ENCODE data around the gene SYTL1.

The SYTL1 gene

GRCh38 chr1:27316860-27317259, 25.0 kb upstream of the SYTL1 start:
- in situ Hi-C loops (cut with MboI; ENCODE audit: low sequenced_read_pairs): no loop called here

GRCh38 chr1:27318136-27318535, 23.7 kb upstream of the SYTL1 start:
- in situ Hi-C loops (cut with MboI; ENCODE audit: low sequenced_read_pairs): no loop called here

GRCh38 chr1:27318596-27318995, 23.2 kb upstream of the SYTL1 start:
- in situ Hi-C loops (cut with MboI; ENCODE audit: low sequenced_read_pairs): no loop called here

- in situ Hi-C loops (cut with MboI; ENCODE audit: low sequenced_read_pairs): no loop called here
Measured at GRCh38 chr1:27321813-27322568, 19.8 kb upstream of the SYTL1 start, which contains the start of gene TMEM222. TSS of gene TMEM222 (plus strand) at chr1:27322163. CDS start at chr1:27322198, 35 bp downstream.

- in situ Hi-C loops (cut with MboI; ENCODE audit: low sequenced_read_pairs): no loop called here
Measured at GRCh38 chr1:27322569-27323240, 19.1 kb upstream of the SYTL1 start.

GRCh38 chr1:27325286-27325685, 16.5 kb upstream of the SYTL1 start:
- in situ Hi-C loops (cut with MboI; ENCODE audit: low sequenced_read_pairs): no loop called here

- in situ Hi-C loops (cut with MboI; ENCODE audit: low sequenced_read_pairs): no loop called here
Measured at GRCh38 chr1:27327964-27328363, 13.9 kb upstream of the SYTL1 start.

- in situ Hi-C loops (cut with MboI; ENCODE audit: low sequenced_read_pairs): no loop called here
Measured at GRCh38 chr1:27330786-27331185, 11.0 kb upstream of the SYTL1 start.

GRCh38 chr1:27331426-27331825, 10.4 kb upstream of the SYTL1 start:
- in situ Hi-C loops (cut with MboI; ENCODE audit: low sequenced_read_pairs): no loop called here

GRCh38 chr1:27331922-27332321, 9.9 kb upstream of the SYTL1 start:
- in situ Hi-C loops (cut with MboI; ENCODE audit: low sequenced_read_pairs): no loop called here

- in situ Hi-C loops (cut with MboI; ENCODE audit: low sequenced_read_pairs): no loop called here
Measured at GRCh38 chr1:27332536-27333281, 9.1 kb upstream of the SYTL1 start.

GRCh38 chr1:27333717-27334279, 8.0 kb upstream of the SYTL1 start:
- in situ Hi-C loops (cut with MboI; ENCODE audit: low sequenced_read_pairs): no loop called here

- in situ Hi-C loops (cut with MboI; ENCODE audit: low sequenced_read_pairs): no loop called here
Measured at GRCh38 chr1:27335506-27336422, 6.1 kb upstream of the SYTL1 start.

GRCh38 chr1:27336756-27337155, 5.1 kb upstream of the SYTL1 start:
- in situ Hi-C loops (cut with MboI; ENCODE audit: low sequenced_read_pairs): no loop called here

GRCh38 chr1:27338751-27339150, 3.1 kb upstream of the SYTL1 start:
- in situ Hi-C loops (cut with MboI; ENCODE audit: low sequenced_read_pairs): no loop called here

- in situ Hi-C loops (cut with MboI; ENCODE audit: low sequenced_read_pairs): no loop called here
Measured at GRCh38 chr1:27339213-27339612, 2.6 kb upstream of the SYTL1 start.

- in situ Hi-C loops (cut with MboI; ENCODE audit: low sequenced_read_pairs): no loop called here
Measured at GRCh38 chr1:27342391-27342777, 562 bp downstream of the SYTL1 start.

GRCh38 chr1:27342778-27343638, 1.2 kb downstream of the SYTL1 start:
- in situ Hi-C loops (cut with MboI; ENCODE audit: low sequenced_read_pairs): no loop called here

- in situ Hi-C loops (cut with MboI; ENCODE audit: low sequenced_read_pairs): no loop called here
Measured at GRCh38 chr1:27343639-27344025, 1.8 kb downstream of the SYTL1 start.
